Upper lobe of left lung (tissue), 6 donors: ENCODE data around the gene IFT88. TPM values are rescaled to one million over a fixed set of nuclear protein-coding genes. Genes with fewer than 3 reads are reported as not detected.

Source experiments
- ATAC-seq, 2 donors: fragments of 200-7000 bp; cut with Tn5 transposase; one replicate each; pipeline ENCODE4 v1.9.1; 2022; ENCODE audit warnings: mild to moderate bottlenecking in 2 of 2, moderate library complexity in 2 of 2; ENCODE audit not compliant: low FRiP score in 2 of 2
- DNase-seq, 2 donors: peaks; one replicate each; pipeline ENCODE4 v3.0.0-alpha.2; 2019 to 2020
- H3K27ac ChIP-seq, 4 donors: fragments of 200-600 bp; sonication (generic); one replicate each; pipeline ENCODE4 v1.5.1; 2016 to 2019
- H3K27me3 ChIP-seq, 4 donors: fragments of 200-600 bp; sonication (generic); one replicate each; pipeline ENCODE4 v1.5.1; 2017 to 2019
- H3K36me3 ChIP-seq, 4 donors: fragments of 200-600 bp; sonication (generic); one replicate each; pipeline ENCODE4 v1.5.1; 2016 to 2019
- H3K4me1 ChIP-seq, 4 donors: fragments of 200-600 bp; sonication (generic); one replicate each; pipeline ENCODE4 v1.5.1; 2018 to 2019
- H3K4me3 ChIP-seq, 4 donors: fragments of 200-600 bp; sonication (generic); one replicate each; pipeline ENCODE4 v1.5.1; 2017 to 2019; ENCODE audit warnings: mild to moderate bottlenecking in 2 of 4, moderate library complexity in 1 of 4
- H3K9me3 ChIP-seq, 4 donors: fragments of 200-600 bp; sonication (generic); one replicate each; pipeline ENCODE4 v1.5.1; 2018 to 2019
- CTCF ChIP-seq, 6 experiments: fragments of 450-650 bp in 4 of 6; fragments of 200-600 bp in 2 of 6; sonication (generic) in 2 of 6; IDR thresholded peaks; one replicate each; pipeline ENCODE4 v1.5.1; 2016 to 2019; ENCODE audit warnings: antibody characterized with exemption in 6 of 6
- EP300 ChIP-seq, 4 donors: sonication (generic); formaldehyde crosslinking; IDR thresholded peaks; one replicate each; pipeline ENCODE4 v1.5.1; 2017; ENCODE audit warnings: antibody characterized with exemption in 4 of 4, control low read depth in 2 of 4
- POLR2A ChIP-seq, 4 donors: fragments of 450-650 bp; IDR thresholded peaks; one replicate each; pipeline ENCODE4 v1.5.1; 2016 to 2017; ENCODE audit warnings: antibody characterized with exemption in 4 of 4, mild to moderate bottlenecking in 2 of 4
- POLR2AphosphoS5 ChIP-seq, 2 donors: sonication (generic); formaldehyde crosslinking; IDR thresholded peaks; one replicate each; pipeline ENCODE4 v1.5.1; 2017; ENCODE audit warnings: antibody characterized with exemption in 2 of 2
- WGBS, 2 donors: methylation state at CpG; one replicate each; pipeline ENCODE4 v1.1.5; 2017 to 2018; 5-methylcytosine and 5-hydroxymethylcytosine counted together
- total RNA-seq, 6 donors: library from RNA; depleted of rRNA in 4 of 6; stranded (reverse); fragments of >200 nt in 4 of 6; gene quantifications; one replicate each; pipeline versions ENCODE4 v1.1.0 to v1.2.1, GENCODE V29; 2016 to 2021
- donor health status: DM: no; HTN: no; CAD: no; lungs with moderate emphysema.
- donor health status: DM: no; HTN: yes; CAD: no; lungs with severe emphysema.

The IFT88 gene
- total RNA-seq, 6 donors from 2014 or later, result 5.5 to 55.5 (median 15.5) TPM

DNA sequence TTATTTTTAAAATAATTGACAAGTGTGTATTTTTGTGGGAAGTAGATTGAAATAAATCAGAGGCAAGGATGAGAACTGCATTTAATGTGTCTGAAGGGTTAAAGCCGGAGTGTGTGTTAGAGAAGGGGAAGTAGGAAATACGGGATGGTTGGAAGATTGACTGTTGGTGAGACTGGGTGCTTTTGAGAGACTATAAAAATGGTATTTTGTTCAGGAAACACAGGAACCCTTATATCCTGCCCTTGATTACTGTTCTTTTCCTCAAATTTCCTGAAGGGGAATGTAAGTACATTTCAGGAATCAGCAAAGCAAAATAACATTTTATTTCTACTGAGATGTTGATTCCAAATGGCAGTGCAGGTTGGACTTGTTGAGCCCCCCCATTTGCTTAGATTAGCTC is 15.1 kb downstream of the IFT88 start:
- H3K9me3 ChIP-seq, result peaks cover 0 to 4% (median 0%) of the 10 kb centered on the region in 4 donors
- no peak for ATAC-seq
- peaks cover 0 to 2% (median 0%) of the 10 kb centered on the region in 4 donors for H3K4me1 ChIP-seq
- no peak overlapping the region for H3K4me3 ChIP-seq
- DNase-seq, result no peak
- no peak for TF ChIP-seq CTCF (IDR thresholded peaks at IDR 0.05)
- no peak for TF ChIP-seq EP300 (IDR thresholded peaks at IDR 0.05)
- no peak for TF ChIP-seq POLR2AphosphoS5 (IDR thresholded peaks at IDR 0.05)
- no peak for TF ChIP-seq POLR2A (IDR thresholded peaks at IDR 0.05)
- no peak overlapping the region for H3K27ac ChIP-seq
- no peaks in the 10 kb centered on the region for H3K27me3 ChIP-seq
- peaks cover 0 to 29% (median 8%) of the 10 kb centered on the region in 4 donors for H3K36me3 ChIP-seq
- WGBS, 2 donors, result 37 to 52% methylated on average over 2 of the region's 2 CpGs

DNA sequence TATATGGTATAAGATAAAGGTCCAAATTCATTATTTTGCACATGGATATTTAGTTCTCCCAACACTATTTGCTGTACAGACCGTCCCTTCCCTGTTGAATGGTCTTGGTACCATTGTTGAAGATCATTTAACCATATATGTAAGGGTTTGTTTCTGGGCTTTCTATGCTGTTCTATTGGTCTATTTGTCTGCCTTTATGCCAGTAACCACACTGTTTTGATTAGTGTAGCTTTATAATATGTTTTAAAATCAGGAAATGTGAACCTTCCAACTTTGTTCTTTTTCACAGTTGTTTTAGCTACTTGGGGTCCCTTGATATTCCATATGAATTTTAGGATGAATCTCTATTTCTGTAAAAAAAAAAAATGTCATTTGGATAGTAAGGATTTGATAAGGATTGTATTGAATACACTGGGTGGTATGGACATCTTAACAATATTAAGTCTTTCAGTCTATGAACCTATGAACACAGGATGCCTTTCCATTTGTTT is 16.9 kb downstream of the IFT88 start:
- WGBS, 2 donors, result 92 to 94% methylated on average over 1 of the region's 1 CpG
- H3K9me3 ChIP-seq, result peaks cover 0 to 4% (median 0%) of the 10 kb centered on the region in 4 donors
- no peaks in the 10 kb centered on the region for H3K27me3 ChIP-seq
- H3K4me3 ChIP-seq, result no peak overlapping the region
- no peak for ATAC-seq
- no peak for DNase-seq
- peaks cover 0 to 2% (median 0%) of the 10 kb centered on the region in 4 donors for H3K4me1 ChIP-seq
- H3K36me3 ChIP-seq, result peaks cover 0 to 23% (median 8%) of the 10 kb centered on the region in 4 donors
- H3K27ac ChIP-seq, result no peak overlapping the region
- TF ChIP-seq POLR2A (IDR thresholded peaks at IDR 0.05) (no peak), EP300 (IDR thresholded peaks at IDR 0.05) (no peak), CTCF (IDR thresholded peaks at IDR 0.05) (no peak), POLR2AphosphoS5 (IDR thresholded peaks at IDR 0.05) (no peak)

GRCh38 chr13:20585371-20585770 is 18.4 kb downstream of the IFT88 start:
- peaks cover 0 to 15% (median 5%) of the 10 kb centered on the region in 4 donors for H3K36me3 ChIP-seq
- 100% methylated on average over 2 of the region's 2 CpGs for WGBS, 2 donors
- H3K27ac ChIP-seq, result no peak overlapping the region
- H3K4me1 ChIP-seq, result peaks cover 0 to 2% (median 0%) of the 10 kb centered on the region in 4 donors
- DNase-seq, result no peak
- H3K9me3 ChIP-seq, result peaks cover 0 to 4% (median 0%) of the 10 kb centered on the region in 4 donors
- TF ChIP-seq EP300 (IDR thresholded peaks at IDR 0.05) (no peak), POLR2AphosphoS5 (IDR thresholded peaks at IDR 0.05) (no peak), POLR2A (IDR thresholded peaks at IDR 0.05) (no peak), CTCF (IDR thresholded peaks at IDR 0.05) (no peak)
- no peaks in the 10 kb centered on the region for H3K27me3 ChIP-seq
- H3K4me3 ChIP-seq, result no peak overlapping the region
- no peak for ATAC-seq

DNA sequence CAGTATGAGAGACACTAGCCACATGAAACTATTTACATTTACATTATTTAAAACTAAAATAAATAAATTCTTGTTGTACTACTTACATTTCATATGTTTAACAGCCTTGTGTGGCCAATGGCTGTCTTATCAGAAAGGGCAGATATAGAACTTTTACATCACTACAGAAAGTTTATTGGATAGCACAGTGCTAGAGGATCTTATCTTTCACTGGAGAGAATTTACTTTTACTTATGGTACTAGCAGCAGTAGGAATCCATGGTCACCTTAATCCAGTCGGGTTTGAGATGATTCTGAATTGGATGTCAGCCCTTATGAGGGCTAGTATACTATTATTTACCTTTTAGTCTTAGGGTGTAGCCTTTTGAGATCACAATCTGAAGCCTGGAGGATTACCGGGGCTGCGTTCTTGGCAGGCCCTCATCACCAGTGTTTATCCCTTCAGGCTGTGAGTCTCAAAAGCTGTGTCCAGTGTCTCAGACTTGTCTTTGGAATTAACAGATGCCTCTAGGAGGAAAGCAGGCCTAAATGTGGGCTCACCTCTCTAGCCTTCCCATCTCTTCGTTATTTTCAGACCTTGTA is 21.7 kb downstream of the IFT88 start:
- peaks cover 0 to 13% (median 4%) of the 10 kb centered on the region in 4 donors for H3K36me3 ChIP-seq
- ATAC-seq (no peak), DNase-seq (no peak)
- H3K27ac ChIP-seq, result no peak overlapping the region
- no peaks in the 10 kb centered on the region for H3K27me3 ChIP-seq
- H3K4me1 ChIP-seq, result no peaks in the 10 kb centered on the region
- peaks cover 0 to 4% (median 0%) of the 10 kb centered on the region in 4 donors for H3K9me3 ChIP-seq
- 64 to 82% methylated on average over 4 of the region's 4 CpGs for WGBS, 2 donors
- TF ChIP-seq EP300 (IDR thresholded peaks at IDR 0.05) (no peak), POLR2A (IDR thresholded peaks at IDR 0.05) (no peak), POLR2AphosphoS5 (IDR thresholded peaks at IDR 0.05) (no peak), CTCF (IDR thresholded peaks at IDR 0.05) (no peak)
- no peak overlapping the region for H3K4me3 ChIP-seq

- WGBS, 2 donors, result 98 to 99% methylated on average over 2 of the region's 2 CpGs
- Histone ChIP-seq H3K9me3 (no peaks in the 10 kb centered on the region), H3K27ac (no peak overlapping the region), H3K27me3 (no peaks in the 10 kb centered on the region), H3K4me3 (no peak overlapping the region), H3K4me1 (no peaks in the 10 kb centered on the region), H3K36me3 (peaks cover 0 to 8% (median 0%) of the 10 kb centered on the region in 4 donors)
- DNase-seq (no peak), ATAC-seq (no peak)
- no peak for TF ChIP-seq POLR2AphosphoS5 (IDR thresholded peaks at IDR 0.05)
- TF ChIP-seq EP300 (IDR thresholded peaks at IDR 0.05), result no peak
- no peak for TF ChIP-seq POLR2A (IDR thresholded peaks at IDR 0.05)
- no peak for TF ChIP-seq CTCF (IDR thresholded peaks at IDR 0.05)
These were observed 23.6 kb downstream of the IFT88 start for GRCh38 chr13:20590561-20590960.
